Esophagus squamous epithelium (tissue), 5 donors: ENCODE data around the gene ANTKMT. TPM values are rescaled to one million over a fixed set of nuclear protein-coding genes. Genes with fewer than 3 reads are reported as not detected.
"Not testable (repeated sequence)": the region's sequence is repeated elsewhere in the genome, so short reads cannot be mapped to it uniquely, and the experiment has no call there.

Source experiments
- DNase-seq: peaks from one replicate; lab custom pipeline; 2025; lab: John Stamatoyannopoulos, UW
- H3K27ac ChIP-seq, 4 donors: fragments of 200-600 bp; sonication (generic); one replicate each; pipeline ENCODE4 v1.5.1; 2016 to 2019; ENCODE audit warnings: mild to moderate bottlenecking in 1 of 4
- H3K27me3 ChIP-seq, 4 donors: fragments of 200-600 bp; sonication (generic); 1 replicate in 3 of 4; 2 replicates in 1 of 4; pipeline versions ENCODE4 v1.5.1 to v1.6.0; 2017 to 2021; ENCODE audit warnings: antibody characterized with exemption in 1 of 4
- H3K36me3 ChIP-seq, 3 donors: fragments of 200-600 bp; sonication (generic); one replicate each; pipeline ENCODE4 v1.5.1; 2016 to 2019
- H3K4me1 ChIP-seq, 3 donors: fragments of 200-600 bp; sonication (generic); one replicate each; pipeline ENCODE4 v1.5.1; 2017 to 2019
- H3K4me3 ChIP-seq, 4 donors: fragments of 200-600 bp; sonication (generic); 1 replicate in 3 of 4; 2 replicates in 1 of 4; pipeline ENCODE4 v1.5.1; 2016 to 2019; ENCODE audit warnings: mild to moderate bottlenecking in 2 of 4, moderate library complexity in 1 of 4
- H3K9me3 ChIP-seq, 3 donors: fragments of 200-600 bp; sonication (generic); one replicate each; pipeline ENCODE4 v1.5.1; 2016 to 2019
- POLR2A ChIP-seq, 4 donors: fragments of 450-650 bp; IDR thresholded peaks; one replicate each; pipeline ENCODE4 v1.6.1; 2017; ENCODE audit warnings: antibody characterized with exemption in 4 of 4, mild to moderate bottlenecking in 4 of 4, moderate library complexity in 3 of 4
- WGBS, 2 donors: methylation state at CpG; one replicate each; pipeline ENCODE4 v1.1.5; 2018; 5-methylcytosine and 5-hydroxymethylcytosine counted together
- intact Hi-C: fragments of 100-400 bp; cut with DNase I; formaldehyde crosslinking; loops from one replicate; pipeline ENCODE4 v1.15.0; 2022
- total RNA-seq, 4 donors: library from RNA; depleted of rRNA; stranded (reverse); fragments of >200 nt; gene quantifications; one replicate each; pipeline ENCODE4 v1.1.0, GENCODE V29; 2016
- TF ChIP-seq, protein P1 (sequence below), 6 experiments: fragments of 450-650 bp in 4 of 6; fragments of 200-600 bp in 2 of 6; sonication (generic) in 2 of 6; IDR thresholded peaks; one replicate each; pipeline ENCODE4 v1.5.1; 2016 to 2019; ENCODE audit warnings: antibody characterized with exemption in 6 of 6, mild to moderate bottlenecking in 4 of 6, moderate library complexity in 4 of 6
- donor health status: DM: yes; HTN: yes; CAD: no.

The ANTKMT gene
- total RNA-seq, 4 donors from 2014 or later = 11.6 to 29.1 (median 24.2) TPM

DNA sequence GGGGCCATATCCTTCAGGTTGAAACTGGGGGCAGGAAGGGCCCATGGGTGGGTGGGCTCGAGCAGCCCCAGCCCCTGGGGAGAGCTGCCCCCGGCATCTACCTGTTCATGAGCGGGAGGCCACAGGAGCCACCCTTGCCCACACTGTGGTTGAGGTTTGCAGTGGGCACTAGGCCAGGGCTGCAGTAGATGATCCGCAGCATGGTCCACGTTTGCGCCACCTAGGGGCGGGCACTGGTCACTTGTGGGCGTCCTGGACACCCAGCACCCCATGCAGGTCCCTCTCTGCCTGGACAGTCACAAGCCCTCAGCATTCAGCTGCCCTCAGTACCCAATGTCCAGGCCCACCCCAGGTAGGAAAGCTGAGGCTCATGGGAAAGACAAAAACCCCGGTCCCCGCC lies 35.0 kb upstream of the ANTKMT start:
- WGBS, 2 donors = 60% methylated on average over 1 of the region's 10 CpGs
- DNase-seq = no peak
- Histone ChIP-seq H3K9me3 (no peaks in the 10 kb centered on the region), H3K27me3 (no peaks in the 10 kb centered on the region), H3K4me1 (peaks cover 61 to 85% (median 64%) of the 10 kb centered on the region in 3 donors), H3K36me3 (peaks cover 17 to 53% (median 19%) of the 10 kb centered on the region in 3 donors), H3K4me3 (no peak overlapping the region), H3K27ac (peak overlapping the region in 1 of 4 donors; percentile 5)
- TF ChIP-seq, protein P1, sequence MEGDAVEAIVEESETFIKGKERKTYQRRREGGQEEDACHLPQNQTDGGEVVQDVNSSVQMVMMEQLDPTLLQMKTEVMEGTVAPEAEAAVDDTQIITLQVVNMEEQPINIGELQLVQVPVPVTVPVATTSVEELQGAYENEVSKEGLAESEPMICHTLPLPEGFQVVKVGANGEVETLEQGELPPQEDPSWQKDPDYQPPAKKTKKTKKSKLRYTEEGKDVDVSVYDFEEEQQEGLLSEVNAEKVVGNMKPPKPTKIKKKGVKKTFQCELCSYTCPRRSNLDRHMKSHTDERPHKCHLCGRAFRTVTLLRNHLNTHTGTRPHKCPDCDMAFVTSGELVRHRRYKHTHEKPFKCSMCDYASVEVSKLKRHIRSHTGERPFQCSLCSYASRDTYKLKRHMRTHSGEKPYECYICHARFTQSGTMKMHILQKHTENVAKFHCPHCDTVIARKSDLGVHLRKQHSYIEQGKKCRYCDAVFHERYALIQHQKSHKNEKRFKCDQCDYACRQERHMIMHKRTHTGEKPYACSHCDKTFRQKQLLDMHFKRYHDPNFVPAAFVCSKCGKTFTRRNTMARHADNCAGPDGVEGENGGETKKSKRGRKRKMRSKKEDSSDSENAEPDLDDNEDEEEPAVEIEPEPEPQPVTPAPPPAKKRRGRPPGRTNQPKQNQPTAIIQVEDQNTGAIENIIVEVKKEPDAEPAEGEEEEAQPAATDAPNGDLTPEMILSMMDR (IDR thresholded peaks at IDR 0.05) = peak in 1 of 6 experiments; percentile 40
- TF ChIP-seq POLR2A (IDR thresholded peaks at IDR 0.05) = no peak
- intact Hi-C loops = no loop called here

DNA sequence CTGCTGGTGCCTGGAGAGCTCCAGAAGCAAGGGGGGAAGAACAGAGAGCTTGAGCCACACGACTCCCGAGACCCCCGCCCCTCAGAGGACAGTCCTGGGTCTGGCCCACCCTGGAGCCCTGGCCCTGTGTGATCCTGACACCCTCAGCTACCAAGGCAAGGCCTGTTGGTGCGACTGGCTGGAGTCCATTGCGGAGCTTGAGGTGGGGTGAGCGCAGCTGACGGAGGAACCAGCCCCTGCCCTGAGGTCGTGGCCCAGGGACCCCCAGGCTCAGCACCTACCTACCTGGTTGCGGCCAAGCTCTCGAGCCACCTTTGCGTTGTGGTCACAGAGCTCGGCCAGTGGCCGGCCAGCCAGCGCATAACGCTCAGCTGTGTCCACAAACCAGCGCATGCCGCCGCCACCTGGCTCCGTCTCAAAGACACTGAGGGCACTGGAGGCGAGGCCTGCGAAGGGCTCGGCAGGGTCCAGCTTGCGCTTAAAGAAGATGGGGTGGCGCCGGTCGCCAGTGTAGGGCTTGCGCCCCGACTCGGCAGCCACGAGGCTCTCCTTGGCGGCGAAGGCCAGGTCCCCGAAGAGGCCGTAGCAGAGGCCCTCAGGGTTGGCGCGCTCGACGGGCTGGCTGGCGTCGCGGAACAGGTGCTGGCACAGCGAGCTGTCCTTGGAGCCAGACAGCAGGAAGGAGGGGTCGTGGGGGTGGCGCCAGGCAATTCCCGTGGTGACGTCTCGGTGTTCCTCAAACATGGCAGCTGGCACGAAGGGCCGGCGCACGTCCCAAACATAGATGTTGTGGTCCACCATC lies 34.3 kb upstream of the ANTKMT start:
- peaks cover 56 to 85% (median 57%) of the 10 kb centered on the region in 3 donors for H3K4me1 ChIP-seq
- intact Hi-C loops = no loop called here
- 75 to 94% methylated on average over 2 to 9 of the region's 51 CpGs for WGBS, 2 donors
- H3K36me3 ChIP-seq = peaks cover 15 to 49% (median 15%) of the 10 kb centered on the region in 3 donors
- TF ChIP-seq POLR2A (IDR thresholded peaks at IDR 0.05) = no peak
- TF ChIP-seq, protein P1 (IDR thresholded peaks at IDR 0.05) = no peak
- no peak overlapping the region for H3K27ac ChIP-seq
- no peaks in the 10 kb centered on the region for H3K9me3 ChIP-seq
- peaks cover 0 to 2% (median 0%) of the 10 kb centered on the region in 4 donors for H3K27me3 ChIP-seq
- DNase-seq = no peak
- H3K4me3 ChIP-seq = no peak overlapping the region

DNA sequence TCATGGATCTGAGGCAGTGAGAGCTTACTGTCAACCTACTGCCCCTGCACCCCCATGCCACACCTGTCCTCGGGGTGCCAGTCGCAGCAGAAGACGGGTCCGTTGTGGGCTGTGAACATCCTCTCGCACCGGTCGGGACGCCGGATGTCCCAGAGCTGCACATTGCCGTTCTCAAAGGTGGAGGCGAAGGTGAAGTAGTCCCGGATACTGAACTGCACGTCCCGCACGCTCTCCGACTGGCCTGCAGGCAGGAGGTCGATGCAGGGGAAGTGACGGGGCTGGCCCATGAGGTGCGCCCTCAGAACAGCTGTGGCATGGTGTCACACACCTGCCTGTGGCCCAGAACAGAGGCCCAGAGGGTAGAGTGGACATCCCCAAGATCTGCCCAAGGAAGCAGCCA lies 33.4 kb upstream of the ANTKMT start:
- no peaks in the 10 kb centered on the region for H3K9me3 ChIP-seq
- no peak for DNase-seq
- intact Hi-C loops = no loop called here
- peaks cover 49 to 85% (median 49%) of the 10 kb centered on the region in 3 donors for H3K4me1 ChIP-seq
- peaks cover 0 to 10% (median 0%) of the 10 kb centered on the region in 4 donors for H3K27me3 ChIP-seq
- no CpG with 5 or more reads among the region's 19 CpGs for WGBS, 2 donors
- no peak overlapping the region for H3K27ac ChIP-seq
- no peak overlapping the region for H3K4me3 ChIP-seq
- peaks cover 6 to 40% (median 7%) of the 10 kb centered on the region in 3 donors for H3K36me3 ChIP-seq
- TF ChIP-seq, protein P1 (IDR thresholded peaks at IDR 0.05) = no peak
- no peak for TF ChIP-seq POLR2A (IDR thresholded peaks at IDR 0.05)

DNA sequence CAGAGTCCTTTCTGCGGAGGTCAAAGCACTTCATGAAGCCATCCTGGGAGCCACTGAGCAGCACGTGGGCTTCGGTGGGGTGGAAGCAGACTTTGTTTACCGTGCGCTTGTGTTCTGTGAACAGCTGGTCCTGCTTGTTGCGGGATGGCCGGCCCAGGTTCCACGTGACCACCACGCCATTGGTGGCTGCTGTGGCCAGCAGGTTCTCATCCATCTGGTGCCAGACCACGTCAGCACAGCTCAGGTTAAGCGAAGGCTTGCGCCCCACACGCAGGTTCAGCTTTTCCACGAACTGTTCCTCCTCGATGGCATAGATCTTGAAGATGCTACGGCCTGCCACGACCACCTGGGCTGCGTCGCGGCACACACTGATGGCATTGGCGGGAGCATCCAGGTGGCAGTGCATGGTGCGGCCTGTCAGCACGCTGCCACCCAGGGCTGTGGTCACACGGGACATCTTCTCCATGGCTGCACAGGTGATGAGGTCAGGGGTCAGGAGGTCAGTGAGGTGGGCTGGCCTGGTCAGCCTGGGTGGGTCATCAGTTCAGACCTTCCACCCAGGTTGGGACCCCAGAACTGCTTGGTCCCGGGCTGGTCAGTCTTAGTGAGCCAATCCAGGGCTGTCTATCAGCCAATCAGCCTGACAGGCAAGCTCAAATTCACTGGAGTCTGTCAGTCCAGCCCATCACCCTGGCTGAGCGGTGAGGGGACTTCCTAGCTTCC lies 31.6 kb upstream of the ANTKMT start:
- Histone ChIP-seq H3K27me3 (peaks cover 0 to 28% (median 6%) of the 10 kb centered on the region in 4 donors), H3K4me3 (peak overlapping the region; percentile 54 to 96 (median 72)), H3K4me1 (peaks cover 38 to 90% (median 49%) of the 10 kb centered on the region in 3 donors), H3K27ac (peak overlapping the region; percentile 81 to 90 (median 86)), H3K9me3 (no peaks in the 10 kb centered on the region), H3K36me3 (peaks cover 4 to 32% (median 6%) of the 10 kb centered on the region in 3 donors)
- WGBS, 2 donors = 74 to 80% methylated on average over 13 to 14 of the region's 26 CpGs
- intact Hi-C loops = no loop called here
- no peak for DNase-seq
- TF ChIP-seq, protein P1 (IDR thresholded peaks at IDR 0.05) = no peak

DNA sequence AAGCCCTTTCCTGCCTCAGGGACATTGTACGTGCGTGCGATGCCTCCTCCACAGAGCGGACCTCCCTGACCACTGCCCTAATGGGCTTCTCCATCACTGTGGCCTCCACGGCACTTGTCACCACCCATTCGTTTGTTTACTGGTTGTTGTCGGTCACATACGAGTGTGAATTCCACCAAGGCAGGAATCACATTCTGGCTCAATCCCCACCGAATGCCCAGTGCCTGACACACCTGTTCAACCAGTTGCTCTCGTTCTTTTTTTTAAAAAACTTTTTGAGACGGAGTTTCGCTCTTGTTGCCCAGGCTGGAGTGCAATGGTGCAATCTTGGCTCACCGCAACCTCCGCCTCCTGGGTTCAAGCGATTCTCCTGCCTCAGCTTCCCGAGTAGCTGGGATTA lies 29.7 kb upstream of the ANTKMT start:
- H3K9me3 ChIP-seq, intact Hi-C loops, H3K4me3 ChIP-seq, DNase-seq: not testable (repeated sequence)
- peaks cover 38 to 90% (median 54%) of the 10 kb centered on the region in 3 donors for H3K4me1 ChIP-seq
- peaks cover 4 to 22% (median 6%) of the 10 kb centered on the region in 3 donors for H3K36me3 ChIP-seq
- H3K27me3 ChIP-seq = peaks cover 0 to 47% (median 18%) of the 10 kb centered on the region in 4 donors
- H3K27ac ChIP-seq = peak overlapping the region in 3 of 4 donors; percentile 81 to 90 (median 87)
- WGBS, 2 donors = 45 to 70% methylated on average over 16 of the region's 16 CpGs
